Ishikawa (cell line): Measurements from ENCODE around the gene MMP17.

ENCODE experiments used
- CEBPB ChIP-seq: IDR thresholded peaks from 2 replicates; pipeline ENCODE4 v1.6.1; 2012
- CREB1 ChIP-seq: IDR thresholded peaks from 2 replicates; pipeline ENCODE4 v1.6.1; 2012; ENCODE audit warnings: low read depth
- EGR1 ChIP-seq: IDR thresholded peaks from 2 replicates; pipeline ENCODE4 v1.6.1; 2012
- EP300 ChIP-seq: IDR thresholded peaks from 2 replicates; pipeline ENCODE4 v1.6.1; 2012; ENCODE audit warnings: borderline replicate concordance
- FOXM1 ChIP-seq: IDR thresholded peaks from 2 replicates; pipeline ENCODE4 v1.6.1; 2012; ENCODE audit warnings: low read depth, borderline replicate concordance
- MAX ChIP-seq: IDR thresholded peaks from 2 replicates; pipeline ENCODE4 v1.6.1; 2012
- NFIC ChIP-seq: IDR thresholded peaks from 2 replicates; pipeline ENCODE4 v1.6.1; 2012
- RAD21 ChIP-seq: IDR thresholded peaks from 2 replicates; pipeline ENCODE4 v1.6.1; 2012; ENCODE audit warnings: low read depth
- REST ChIP-seq: IDR thresholded peaks from 2 replicates; pipeline ENCODE4 v1.6.1; 2012; ENCODE audit warnings: low read depth, mild to moderate bottlenecking
- TAF1 ChIP-seq: IDR thresholded peaks from 2 replicates; pipeline ENCODE4 v1.6.1; 2012; ENCODE audit warnings: low read depth, mild to moderate bottlenecking
- TCF12 ChIP-seq: IDR thresholded peaks from 2 replicates; pipeline ENCODE4 v1.6.1; 2012; ENCODE audit warnings: low read depth
- TEAD4 ChIP-seq: IDR thresholded peaks from 2 replicates; pipeline ENCODE4 v1.6.1; 2012
- USF1 ChIP-seq: IDR thresholded peaks from 2 replicates; pipeline ENCODE4 v1.6.1; 2012
- YY1 ChIP-seq: IDR thresholded peaks from 2 replicates; pipeline ENCODE4 v1.6.1; 2012; ENCODE audit warnings: low read depth
- ZBTB7A ChIP-seq: IDR thresholded peaks from 2 replicates; pipeline ENCODE4 v1.6.1; 2012; ENCODE audit warnings: low read depth

Gene MMP17

GRCh38 chr12:131816495-131816894, 11.7 kb upstream of the MMP17 start:
- TF ChIP-seq CEBPB (no peak), TAF1 (no peak), RAD21 (no peak), ZBTB7A (no peak), EP300 (no peak), NFIC (no peak), MAX (no peak)

GRCh38 chr12:131817241-131817640, 11.0 kb upstream of the MMP17 start:
- TF ChIP-seq REST (no peak), EGR1 (no peak), FOXM1 (no peak), USF1 (no peak), ZBTB7A (no peak), MAX (no peak), EP300 (no peak), YY1 (no peak), TEAD4 (no peak), TAF1 (no peak), NFIC (no peak)

GRCh38 chr12:131818821-131819585, 9.2 kb upstream of the MMP17 start:
- TF ChIP-seq FOXM1 (no peak), USF1 (no peak), NFIC (no peak), CREB1 (no peak), ZBTB7A (no peak), TAF1 (no peak)

- TF ChIP-seq RAD21 (no peak), REST (no peak), EP300 (no peak), EGR1 (no peak), ZBTB7A (no peak), TEAD4 (no peak), CEBPB (no peak), TCF12 (no peak), NFIC (no peak), TAF1 (no peak), CREB1 (no peak), USF1 (no peak)
Observed at GRCh38 chr12:131824450-131824849, 3.7 kb upstream of the MMP17 start.

- no peak for TF ChIP-seq REST
- TF ChIP-seq FOXM1 = no peak
- TF ChIP-seq TEAD4 = no peak
- no peak for TF ChIP-seq EP300
- no peak for TF ChIP-seq TAF1
Observed at GRCh38 chr12:131825146-131825892, 2.9 kb upstream of the MMP17 start.
